NT2/D1 (cell line): ENCODE measurements around the gene RPS24.
"Not testable (repeated sequence)": the region's sequence is repeated elsewhere in the genome, so short reads cannot be mapped to it uniquely, and the experiment has no call there.

Experiments
- DNase-seq: peaks from one replicate; pipeline ENCODE4 v3.0.0-alpha.2; 2011; ENCODE audit warnings: low read depth, low spot score
- H3K27me3 ChIP-seq: 2 replicates; pipeline ENCODE4 v1.6.0; 2011; ENCODE audit warnings: mild to moderate bottlenecking; ENCODE audit not compliant: insufficient read length, insufficient read depth
- H3K36me3 ChIP-seq: 2 replicates; pipeline ENCODE4 v1.6.1; 2011; ENCODE audit warnings: mild to moderate bottlenecking, low read length, mixed read lengths; ENCODE audit not compliant: insufficient read depth, insufficient read length
- H3K4me1 ChIP-seq: 2 replicates; pipeline ENCODE4 v1.5.1; 2011; ENCODE audit not compliant: insufficient read depth, insufficient read length
- H3K4me3 ChIP-seq: 2 replicates; pipeline ENCODE4 v1.5.1; 2011; ENCODE audit warnings: low read depth; ENCODE audit not compliant: insufficient read length
- H3K9ac ChIP-seq: 2 replicates; pipeline ENCODE4 v1.6.0; 2011; ENCODE audit warnings: low read depth; ENCODE audit not compliant: insufficient read length
- H3K9me3 ChIP-seq: 2 replicates; pipeline ENCODE4 v1.5.1; 2011; ENCODE audit warnings: mild to moderate bottlenecking, low read length; ENCODE audit not compliant: insufficient read depth
- SUZ12 ChIP-seq: IDR thresholded peaks from 2 replicates; pipeline ENCODE4 v1.6.1; 2011; ENCODE audit not compliant: insufficient read length, insufficient read depth; ENCODE audit errors: extremely low read depth
- YY1 ChIP-seq: IDR thresholded peaks from 2 replicates; pipeline ENCODE4 v1.6.1; 2011; ENCODE audit not compliant: insufficient read length, insufficient read depth
- ZNF274 ChIP-seq: IDR thresholded peaks from 2 replicates; pipeline ENCODE4 v1.6.1; 2011; ENCODE audit warnings: mild to moderate bottlenecking, low read depth, low read length

Gene RPS24

DNA sequence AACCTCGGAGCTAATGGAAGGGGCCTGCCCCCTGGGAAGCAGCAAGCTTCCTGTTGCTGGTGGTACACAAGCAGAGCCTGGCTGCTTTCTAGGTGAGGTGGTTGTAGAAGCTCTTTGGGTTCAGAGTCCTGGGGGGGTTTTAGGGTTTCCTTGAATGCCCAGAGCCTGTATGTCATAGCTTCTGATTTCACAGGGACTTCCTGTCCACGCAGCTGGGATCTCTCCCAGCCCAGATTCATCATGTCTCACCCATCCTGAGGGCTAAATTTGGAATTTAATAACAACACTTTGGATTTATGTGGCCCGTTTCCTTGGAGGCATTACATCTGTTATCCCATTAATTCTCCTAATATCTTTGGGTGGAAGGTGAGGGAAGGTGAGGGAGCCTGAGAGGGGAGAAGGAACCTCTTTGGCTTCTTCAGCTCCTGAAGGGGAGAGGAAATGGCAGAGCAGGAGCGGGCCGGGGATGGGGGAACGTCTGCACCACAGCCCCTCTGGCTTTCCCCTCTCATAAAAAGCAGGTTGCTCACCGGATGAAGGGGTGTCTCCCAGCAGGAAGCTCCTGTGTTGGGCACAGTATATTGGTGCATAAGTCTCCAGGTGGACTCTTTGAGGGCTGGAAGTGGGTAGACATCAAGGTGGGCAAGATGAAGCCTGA is 19.7 kb downstream of the RPS24 start:
- Histone ChIP-seq H3K9me3 (no peaks in the 10 kb centered on the region), H3K9ac (no peak overlapping the region), H3K27me3 (no peaks in the 10 kb centered on the region), H3K36me3 (peaks cover 11% of the 10 kb centered on the region), H3K4me3 (no peak overlapping the region), H3K4me1 (no peaks in the 10 kb centered on the region)
- TF ChIP-seq ZNF274 = no peak
- no peak for DNase-seq

DNA sequence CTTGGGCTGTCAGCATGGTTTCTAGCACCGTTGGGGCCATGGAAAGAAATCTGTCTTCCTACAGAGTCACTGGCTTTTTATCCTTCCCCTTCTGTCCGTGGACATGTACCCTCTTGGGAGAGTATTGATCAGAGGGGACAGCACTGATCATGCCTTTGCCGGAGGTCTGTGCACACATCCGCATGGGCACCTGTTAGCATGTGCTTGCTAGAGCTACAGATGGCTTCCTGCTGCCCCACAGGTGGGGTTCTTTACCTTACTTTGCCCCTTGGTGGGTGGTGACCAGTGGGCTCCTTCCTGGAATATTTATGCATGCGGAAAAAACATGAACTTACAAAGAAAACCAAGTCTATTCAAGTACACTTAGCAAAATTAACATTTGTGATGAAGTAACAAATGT is 24.9 kb downstream of the RPS24 start:
- TF ChIP-seq YY1 = no peak
- TF ChIP-seq SUZ12 = no peak
- TF ChIP-seq ZNF274 = no peak
- Histone ChIP-seq H3K4me3 (no peak overlapping the region), H3K4me1 (no peaks in the 10 kb centered on the region), H3K9me3 (no peaks in the 10 kb centered on the region), H3K27me3 (no peaks in the 10 kb centered on the region), H3K9ac (no peak overlapping the region), H3K36me3 (peaks cover 3% of the 10 kb centered on the region)
- no peak for DNase-seq

GRCh38 chr10:78059906-78060702 is 26.4 kb downstream of the RPS24 start:
- Histone ChIP-seq H3K36me3 (no peaks in the 10 kb centered on the region), H3K4me1 (no peaks in the 10 kb centered on the region)

GRCh38 chr10:78062296-78062695 is 28.6 kb downstream of the RPS24 start:
- TF ChIP-seq YY1 = no peak
- TF ChIP-seq ZNF274 = no peak
- TF ChIP-seq SUZ12 = no peak
- Histone ChIP-seq H3K36me3 (no peaks in the 10 kb centered on the region), H3K4me1 (no peaks in the 10 kb centered on the region), H3K9ac (no peak overlapping the region), H3K9me3 (no peaks in the 10 kb centered on the region), H3K4me3 (no peak overlapping the region), H3K27me3 (no peaks in the 10 kb centered on the region)
- DNase-seq = no peak

More at GRCh38 chr10:78059906-78060702, 26.4 kb downstream of the RPS24 start:
- no peak overlapping the region for H3K4me3 ChIP-seq
- H3K9me3 ChIP-seq = no peaks in the 10 kb centered on the region
- no peaks in the 10 kb centered on the region for H3K27me3 ChIP-seq
- H3K9ac ChIP-seq = no peak overlapping the region
- DNase-seq = no peak
- TF ChIP-seq SUZ12 = no peak
- TF ChIP-seq ZNF274 = no peak
- no peak for TF ChIP-seq YY1

GRCh38 chr10:78063236-78063635 is 29.6 kb downstream of the RPS24 start:
- no peak overlapping the region for H3K9ac ChIP-seq
- H3K4me3 ChIP-seq = no peak overlapping the region
- H3K27me3 ChIP-seq = no peaks in the 10 kb centered on the region
- no peaks in the 10 kb centered on the region for H3K9me3 ChIP-seq
- H3K4me1 ChIP-seq = no peaks in the 10 kb centered on the region
- no peak for DNase-seq
- H3K36me3 ChIP-seq = no peaks in the 10 kb centered on the region
- no peak for TF ChIP-seq ZNF274

GRCh38 chr10:78064919-78065318 is 31.3 kb downstream of the RPS24 start:
- not testable (repeated sequence) for H3K4me3 ChIP-seq, H3K4me1 ChIP-seq, H3K9me3 ChIP-seq, H3K27me3 ChIP-seq, DNase-seq, H3K36me3 ChIP-seq, H3K9ac ChIP-seq

- no peaks in the 10 kb centered on the region for H3K36me3 ChIP-seq
- no peaks in the 10 kb centered on the region for H3K27me3 ChIP-seq
- H3K9ac ChIP-seq = no peak overlapping the region
- no peaks in the 10 kb centered on the region for H3K4me1 ChIP-seq
- no peaks in the 10 kb centered on the region for H3K9me3 ChIP-seq
- no peak for TF ChIP-seq YY1
- TF ChIP-seq SUZ12 = no peak
- DNase-seq = no peak
- H3K4me3 ChIP-seq = no peak overlapping the region
These were observed 31.9 kb downstream of the RPS24 start for GRCh38 chr10:78065611-78066010.
